ENCODE measurements around the gene GFPT2.
A peak's percentile ranks its signal among the peaks of the same experiment; 100 is the strongest.

GFPT2 gene

DNA sequence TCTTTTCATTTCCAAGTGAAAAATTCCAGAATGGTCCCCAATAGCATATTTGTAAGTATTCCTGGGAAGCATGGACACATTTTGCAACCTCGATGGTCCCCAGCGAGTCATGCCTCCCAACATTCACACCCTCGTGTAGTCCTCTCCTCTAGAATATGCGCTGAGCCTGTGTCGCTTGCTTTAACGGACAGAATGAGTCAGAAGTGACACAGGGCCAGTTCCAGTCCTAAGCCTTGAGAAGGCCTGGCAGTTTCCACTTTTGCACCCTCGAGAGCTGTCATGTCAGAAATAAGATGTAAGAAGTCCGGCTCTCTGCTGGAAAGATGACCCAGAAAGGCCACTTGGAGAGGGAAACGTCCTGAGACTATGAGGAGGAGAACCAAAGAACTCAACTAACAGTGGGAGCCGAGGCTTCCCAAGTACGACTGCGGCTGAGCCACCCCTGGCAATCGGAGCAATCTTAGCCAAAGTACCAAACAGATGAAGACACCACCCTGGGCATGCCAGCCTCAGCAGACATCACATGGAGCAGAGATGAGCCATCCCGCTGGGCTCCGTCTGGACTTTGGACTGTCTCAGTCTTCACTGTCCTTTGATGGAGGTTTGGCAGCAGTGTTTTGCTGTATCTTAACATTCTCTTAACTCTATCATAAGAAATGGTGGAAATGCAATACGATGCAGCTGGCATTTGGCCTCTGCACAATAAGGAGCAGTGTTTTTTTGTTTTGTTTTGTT is 42.6 kb upstream of the GFPT2 start:
- TF ChIP-seq, protein P1, sequence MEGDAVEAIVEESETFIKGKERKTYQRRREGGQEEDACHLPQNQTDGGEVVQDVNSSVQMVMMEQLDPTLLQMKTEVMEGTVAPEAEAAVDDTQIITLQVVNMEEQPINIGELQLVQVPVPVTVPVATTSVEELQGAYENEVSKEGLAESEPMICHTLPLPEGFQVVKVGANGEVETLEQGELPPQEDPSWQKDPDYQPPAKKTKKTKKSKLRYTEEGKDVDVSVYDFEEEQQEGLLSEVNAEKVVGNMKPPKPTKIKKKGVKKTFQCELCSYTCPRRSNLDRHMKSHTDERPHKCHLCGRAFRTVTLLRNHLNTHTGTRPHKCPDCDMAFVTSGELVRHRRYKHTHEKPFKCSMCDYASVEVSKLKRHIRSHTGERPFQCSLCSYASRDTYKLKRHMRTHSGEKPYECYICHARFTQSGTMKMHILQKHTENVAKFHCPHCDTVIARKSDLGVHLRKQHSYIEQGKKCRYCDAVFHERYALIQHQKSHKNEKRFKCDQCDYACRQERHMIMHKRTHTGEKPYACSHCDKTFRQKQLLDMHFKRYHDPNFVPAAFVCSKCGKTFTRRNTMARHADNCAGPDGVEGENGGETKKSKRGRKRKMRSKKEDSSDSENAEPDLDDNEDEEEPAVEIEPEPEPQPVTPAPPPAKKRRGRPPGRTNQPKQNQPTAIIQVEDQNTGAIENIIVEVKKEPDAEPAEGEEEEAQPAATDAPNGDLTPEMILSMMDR (IDR thresholded peaks at IDR 0.05): no peak
- Histone ChIP-seq H3K27ac (no peak overlapping the region), H3K4me3 (no peak overlapping the region)
- DNase-seq (ENCODE audit: low spot score): no peak

DNA sequence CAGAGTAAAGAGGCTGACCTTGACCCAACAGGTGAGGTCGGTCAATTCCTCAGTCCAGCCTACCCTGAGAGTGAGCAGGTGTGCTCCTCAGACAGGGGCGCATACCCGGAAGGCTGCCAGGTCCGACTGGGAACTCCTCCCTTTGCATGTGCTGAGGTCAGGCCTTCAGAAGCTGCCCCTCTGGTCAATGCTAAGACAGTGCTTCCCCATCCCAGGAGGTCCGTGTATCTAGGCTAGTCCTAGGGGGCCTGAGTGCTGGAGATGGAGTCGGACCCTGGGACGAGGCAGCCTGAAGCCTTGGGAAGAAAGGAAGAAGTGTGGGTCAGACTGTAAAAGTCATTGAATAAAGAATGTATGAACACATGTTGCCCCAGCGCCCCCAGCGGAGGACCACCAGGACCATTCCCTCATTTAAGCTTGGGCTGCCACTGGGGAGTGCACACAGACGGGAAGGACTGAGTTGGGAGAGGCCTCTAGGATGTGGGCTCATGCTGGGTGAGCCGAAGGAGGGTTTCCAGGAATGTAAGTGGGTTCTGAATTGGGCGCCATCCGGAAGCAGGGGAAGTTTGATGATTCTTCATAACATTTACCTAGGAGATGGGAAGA is 41.0 kb upstream of the GFPT2 start:
- H3K27ac ChIP-seq: no peak overlapping the region
- no peak for DNase-seq (ENCODE audit: low spot score)
- no peak overlapping the region for H3K4me3 ChIP-seq
- TF ChIP-seq, protein P1 (IDR thresholded peaks at IDR 0.05): no peak

DNA sequence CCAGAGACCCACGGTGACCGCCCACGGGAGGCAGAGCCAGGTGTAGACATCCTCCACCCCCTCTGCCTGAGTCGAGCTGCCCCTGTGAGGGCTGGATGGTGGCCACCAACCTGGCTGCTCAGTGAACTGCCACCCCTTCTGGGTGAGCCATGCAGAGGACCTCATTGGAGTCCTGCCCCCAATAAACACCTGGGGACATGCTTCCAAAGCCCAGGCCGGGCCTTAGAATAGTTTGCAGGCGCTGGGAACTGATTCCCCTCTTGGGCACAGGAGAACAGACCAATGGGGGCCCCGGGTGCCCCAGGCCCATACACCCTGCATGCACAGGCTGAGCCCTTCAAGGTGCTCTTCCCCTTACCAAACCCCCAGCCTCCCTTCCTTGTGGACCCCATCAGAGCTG is 38.1 kb upstream of the GFPT2 start:
- H3K4me3 ChIP-seq: no peak overlapping the region
- DNase-seq (ENCODE audit: low spot score): no peak

DNA sequence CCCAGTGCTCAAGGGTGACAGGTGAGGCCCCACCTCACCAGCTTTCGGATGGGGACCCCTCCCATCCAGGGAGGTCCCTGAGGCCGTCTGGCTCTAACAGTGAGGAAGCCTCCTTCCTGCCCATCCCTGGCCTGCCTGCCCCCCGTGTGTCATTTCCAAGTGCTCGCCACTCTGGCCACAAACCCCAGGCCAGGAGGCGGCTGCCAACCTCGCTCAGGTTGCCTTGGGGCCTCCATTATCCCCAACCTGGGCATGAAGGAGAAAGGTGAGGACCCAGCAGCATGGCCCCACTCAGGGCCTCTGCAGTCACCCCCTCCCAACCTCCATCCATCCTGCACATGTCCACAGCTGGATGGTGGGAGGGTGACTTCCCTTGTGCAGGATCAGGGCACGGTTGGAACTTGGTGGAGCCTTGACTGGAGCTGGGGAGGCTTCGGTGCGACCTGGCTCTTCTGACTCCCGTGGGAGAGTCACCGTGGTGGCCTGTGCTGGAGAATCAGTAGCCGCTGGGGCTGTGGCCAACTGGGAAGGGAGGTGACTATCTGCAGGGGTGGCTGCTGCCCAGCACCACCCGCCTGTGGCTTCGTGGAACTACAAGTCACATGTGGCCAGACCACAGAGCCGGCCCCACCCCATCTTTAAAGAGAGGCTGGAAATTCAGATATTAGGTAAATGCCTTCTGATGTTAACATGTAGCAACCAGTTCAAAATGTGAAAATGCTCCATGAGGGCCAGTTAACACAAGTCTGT is 37.5 kb upstream of the GFPT2 start:
- no peak for DNase-seq (ENCODE audit: low spot score)
- TF ChIP-seq, protein P1 (IDR thresholded peaks at IDR 0.05): no peak
- peak overlapping the region in 1 of 2 donors; percentile 16 for H3K27ac ChIP-seq
- no peak overlapping the region for H3K4me3 ChIP-seq

More for the DNA sequence above, 38.1 kb upstream of the GFPT2 start:
- TF ChIP-seq, protein P1 (IDR thresholded peaks at IDR 0.05): no peak
- no peak overlapping the region for H3K27ac ChIP-seq

DNA sequence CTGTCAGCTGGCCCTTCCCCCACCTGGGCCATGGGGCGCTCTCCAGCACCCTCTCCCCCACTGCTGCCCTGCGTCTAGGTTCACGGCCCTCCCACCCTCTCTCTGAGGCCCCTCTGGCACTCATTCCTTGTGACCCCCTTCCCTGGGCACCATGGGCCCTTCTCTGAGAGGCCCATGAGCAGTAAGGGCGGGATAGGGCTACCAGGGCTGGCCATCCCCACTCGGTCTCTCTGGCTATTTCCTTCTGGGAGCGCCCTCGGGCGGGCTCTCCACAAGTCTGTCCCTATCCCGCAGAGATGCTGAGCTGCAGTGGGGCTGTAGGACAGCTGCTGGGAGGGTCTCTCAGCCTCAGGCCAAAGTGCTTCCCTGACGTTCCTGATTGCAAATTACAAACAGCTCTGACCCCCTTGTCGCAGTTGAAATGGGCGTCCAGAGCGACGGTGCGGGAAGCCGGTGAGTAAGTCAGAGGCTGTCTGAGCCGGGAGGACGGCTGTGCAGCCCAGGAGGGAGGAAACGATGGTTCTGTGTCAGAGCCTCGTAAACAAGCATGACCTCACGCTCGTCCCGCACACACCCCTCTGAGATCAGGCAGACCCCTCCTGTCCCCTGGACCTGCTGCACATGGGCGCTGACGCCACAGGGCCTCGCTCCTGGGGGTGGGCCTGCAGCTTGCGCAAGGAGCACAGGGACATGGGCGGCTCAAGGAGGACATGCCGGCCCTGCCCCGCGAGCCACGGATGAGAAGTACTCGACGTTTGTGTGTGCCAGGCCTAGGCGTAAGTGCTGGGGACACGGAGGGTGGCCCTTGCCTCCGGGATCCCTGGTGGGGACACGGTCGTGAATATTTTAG is 36.3 kb upstream of the GFPT2 start:
- DNase-seq (ENCODE audit: low spot score): no peak
- Histone ChIP-seq H3K4me3 (no peak overlapping the region), H3K27ac (peak overlapping the region in 1 of 2 donors; percentile 37)
- TF ChIP-seq, protein P1 (IDR thresholded peaks at IDR 0.05): no peak

DNA sequence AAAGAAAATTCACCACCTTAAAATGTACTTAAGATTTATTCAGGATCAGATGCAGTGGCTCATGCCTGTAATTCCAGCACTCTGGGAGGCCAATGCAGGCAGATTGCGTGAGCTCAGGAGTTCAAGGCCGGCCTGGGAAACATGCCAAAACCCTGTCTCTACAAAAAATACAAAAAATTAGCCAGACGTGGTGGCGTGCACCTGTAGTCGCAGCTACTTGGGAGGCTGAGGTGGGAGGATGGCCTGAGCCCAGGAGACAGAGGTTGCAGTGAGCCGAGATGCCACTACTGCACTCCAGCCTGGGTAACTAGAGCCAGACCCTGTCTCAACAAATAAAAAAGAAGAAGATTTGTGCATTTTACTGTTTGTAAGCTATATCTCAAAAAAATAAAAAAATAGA is 34.7 kb upstream of the GFPT2 start:
- TF ChIP-seq, protein P1 (IDR thresholded peaks at IDR 0.05): no peak
- no peak overlapping the region for H3K4me3 ChIP-seq
- no peak for DNase-seq (ENCODE audit: low spot score)
- H3K27ac ChIP-seq: no peak overlapping the region
